Measurements from ENCODE around the gene PUDP.

DNA sequence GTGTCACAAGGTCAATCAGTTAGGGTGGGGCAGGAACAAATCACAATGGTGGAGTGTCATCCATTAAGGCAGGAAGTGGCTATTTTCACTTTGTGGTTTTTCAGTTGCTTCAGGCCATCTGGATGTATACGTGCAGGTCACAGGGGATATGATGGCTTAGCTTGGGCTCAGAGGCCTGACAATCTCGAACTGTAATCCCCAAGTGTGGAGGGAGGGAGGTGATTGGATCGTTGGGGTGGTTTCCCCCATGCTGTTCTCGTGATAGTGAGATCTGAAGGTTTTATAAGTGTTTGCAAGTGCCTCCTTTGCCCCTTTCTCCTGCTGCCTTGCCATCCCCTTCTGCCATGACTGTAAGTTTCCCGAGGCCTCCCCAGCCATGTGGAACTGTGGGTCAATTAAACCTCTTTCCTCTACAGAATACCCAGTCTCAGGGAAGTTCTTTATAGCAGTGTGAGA lies 37.1 kb downstream of the PUDP start:
- no peak for TF ChIP-seq EZH2phosphoT487 (IDR thresholded peaks at IDR 0.05; ENCODE audit: borderline replicate concordance)
- TF ChIP-seq YY1 (IDR thresholded peaks at IDR 0.05; ENCODE audit: extremely low read depth, insufficient replicate concordance, low read depth, low read length): no peak
- TF ChIP-seq ZNF274 (IDR thresholded peaks at IDR 0.05; ENCODE audit: low read depth, low read length): no peak

All from HCT116 (cell line).